ENCODE measurements around the gene SLC17A8.
"Not testable (repeated sequence)": the region's sequence is repeated elsewhere in the genome, so short reads cannot be mapped to it uniquely, and the experiment has no call there.

SLC17A8 gene

GRCh38 chr12:100356644-100357223, at the start of gene SLC17A8:
SLC17A8 (plus strand) TSS chr12:100357074; CDS start chr12:100357392, 318 bp downstream.
- DNase-seq, result no peak

- DNase-seq, result not testable (repeated sequence)
Measured at GRCh38 chr12:100308138-100308537, 48.7 kb upstream of the SLC17A8 start.

- no peak for DNase-seq
Measured at GRCh38 chr12:100311317-100311716, 45.6 kb upstream of the SLC17A8 start.

- DNase-seq, result no peak
Measured at GRCh38 chr12:100317371-100317770, 39.5 kb upstream of the SLC17A8 start.

- no peak for DNase-seq
Measured at GRCh38 chr12:100324498-100324897, 32.4 kb upstream of the SLC17A8 start.

GRCh38 chr12:100326208-100326607, 30.7 kb upstream of the SLC17A8 start:
- no peak for DNase-seq

GRCh38 chr12:100329800-100330199, 27.1 kb upstream of the SLC17A8 start:
- DNase-seq, result no peak

GRCh38 chr12:100331871-100332270, 25.0 kb upstream of the SLC17A8 start:
- DNase-seq, result no peak

- no peak for DNase-seq
Measured at GRCh38 chr12:100332852-100333251, 24.0 kb upstream of the SLC17A8 start.

GRCh38 chr12:100337299-100337698, 19.6 kb upstream of the SLC17A8 start:
- no peak for DNase-seq

GRCh38 chr12:100337727-100338126, 19.1 kb upstream of the SLC17A8 start:
- no peak for DNase-seq

- DNase-seq, result no peak
Measured at GRCh38 chr12:100339071-100339470, 17.8 kb upstream of the SLC17A8 start.

- not testable (repeated sequence) for DNase-seq
Measured at GRCh38 chr12:100342897-100343296, 14.0 kb upstream of the SLC17A8 start.

- not testable (repeated sequence) for DNase-seq
Measured at GRCh38 chr12:100344351-100344750, 12.5 kb upstream of the SLC17A8 start.

- no peak for DNase-seq
Measured at GRCh38 chr12:100345020-100345767, 11.7 kb upstream of the SLC17A8 start.

- no peak for DNase-seq
Measured at GRCh38 chr12:100346660-100347059, 10.2 kb upstream of the SLC17A8 start.

GRCh38 chr12:100348657-100349454, 8.0 kb upstream of the SLC17A8 start:
- DNase-seq, result no peak

- no peak for DNase-seq
Measured at GRCh38 chr12:100359248-100359647, 2.4 kb downstream of the SLC17A8 start.

GRCh38 chr12:100359822-100360221, 2.9 kb downstream of the SLC17A8 start:
- DNase-seq, result no peak

GRCh38 chr12:100360450-100360849, 3.6 kb downstream of the SLC17A8 start:
- DNase-seq, result no peak

- no peak for DNase-seq
Measured at GRCh38 chr12:100364324-100364723, 7.5 kb downstream of the SLC17A8 start.

- DNase-seq, result no peak
Measured at GRCh38 chr12:100365411-100365810, 8.5 kb downstream of the SLC17A8 start.

GRCh38 chr12:100368066-100368465, 11.2 kb downstream of the SLC17A8 start:
- no peak for DNase-seq

- DNase-seq, result no peak
Measured at GRCh38 chr12:100371146-100371545, 14.3 kb downstream of the SLC17A8 start.
